MM.1S (cell line): Measurements from ENCODE around the gene ITSN2.

Experiments
- DNase-seq: peaks from one replicate; pipeline ENCODE4 v3.0.0-alpha.2; 2015
- H2AFZ ChIP-seq: fragments of 300-600 bp; sonication (generic); 2 replicates; pipeline ENCODE4 v1.6.0; 2016; ENCODE audit warnings: antibody characterized with exemption, low read length
- H3F3A ChIP-seq: fragments of 300-600 bp; sonication (generic); 2 replicates; pipeline ENCODE4 v1.6.1; 2016; ENCODE audit warnings: mild to moderate bottlenecking, antibody characterized with exemption, low read length, moderate library complexity, mixed read lengths; ENCODE audit not compliant: insufficient read depth
- H3K27ac ChIP-seq: fragments of 300-600 bp; sonication (generic); 2 replicates; pipeline ENCODE4 v1.5.1; 2016; ENCODE audit warnings: mild to moderate bottlenecking, low read length
- H3K27me3 ChIP-seq: fragments of 300-600 bp; sonication (generic); replicated peaks from 2 replicates; pipeline ENCODE4 v1.6.0; 2016; ENCODE audit warnings: low read length; ENCODE audit not compliant: insufficient read depth
- H3K36me3 ChIP-seq: fragments of 300-600 bp; sonication (generic); replicated peaks from 2 replicates; pipeline ENCODE4 v1.6.1; 2016; ENCODE audit warnings: mild to moderate bottlenecking, low read length, mixed read lengths; ENCODE audit not compliant: insufficient read depth
- H3K4me1 ChIP-seq: fragments of 300-600 bp; sonication (generic); 2 replicates; pipeline ENCODE4 v1.6.1; 2016; ENCODE audit warnings: low read length, mixed read lengths
- H3K4me2 ChIP-seq: fragments of 300-600 bp; sonication (generic); 2 replicates; pipeline ENCODE4 v1.6.0; 2016; ENCODE audit warnings: low read depth, low read length
- H3K4me3 ChIP-seq: fragments of 300-600 bp; sonication (generic); 2 replicates; pipeline ENCODE4 v1.5.1; 2016; ENCODE audit warnings: low read length, mixed read lengths
- H3K79me2 ChIP-seq: fragments of 300-600 bp; sonication (generic); 2 replicates; pipeline ENCODE4 v1.6.1; 2016; ENCODE audit warnings: mixed run types, low read length, mixed read lengths
- H3K9ac ChIP-seq: fragments of 300-600 bp; sonication (generic); 2 replicates; pipeline ENCODE4 v1.6.1; 2016; ENCODE audit warnings: low read length, mixed read lengths
- H3K9me2 ChIP-seq: fragments of 300-600 bp; sonication (generic); replicated peaks from 2 replicates; pipeline ENCODE4 v1.6.1; 2016; ENCODE audit warnings: mild to moderate bottlenecking, low read length, mixed read lengths; ENCODE audit not compliant: insufficient read depth
- H3K9me3 ChIP-seq: fragments of 300-600 bp; sonication (generic); replicated peaks from 2 replicates; pipeline ENCODE4 v1.6.1; 2016; ENCODE audit warnings: mild to moderate bottlenecking, low read length, mixed read lengths; ENCODE audit not compliant: insufficient read depth
- H4K20me1 ChIP-seq: fragments of 300-600 bp; sonication (generic); 2 replicates; pipeline ENCODE4 v1.6.1; 2016; ENCODE audit warnings: mild to moderate bottlenecking, low read length, moderate library complexity, mixed read lengths; ENCODE audit not compliant: insufficient read depth
- CTCF ChIP-seq: fragments of 300-600 bp; sonication (generic); IDR thresholded peaks from 2 replicates; pipeline ENCODE4 v1.5.1; 2016; ENCODE audit warnings: antibody characterized with exemption, low read length, mixed read lengths
- EZH2 ChIP-seq: fragments of 300-600 bp; sonication (generic); optimal IDR thresholded peaks from 2 replicates; pipeline ENCODE3; 2017; ENCODE audit warnings: low read depth, mild to moderate bottlenecking, antibody characterized with exemption, low read length, mixed read lengths
- EZH2phosphoT487 ChIP-seq: fragments of 300-600 bp; sonication (generic); IDR thresholded peaks from 2 replicates; pipeline ENCODE4 v1.6.1; 2018; ENCODE audit warnings: antibody characterized with exemption, low read length

ITSN2 gene

GRCh38 chr2:24208490-24208889 is 151.8 kb downstream of the ITSN2 start:
- H3K4me3 ChIP-seq: no peak overlapping the region
- no peak overlapping the region for H3K27ac ChIP-seq
- H2AFZ ChIP-seq: no peak overlapping the region
- no peaks in the 10 kb centered on the region for H4K20me1 ChIP-seq
- H3K9me2 ChIP-seq: no peaks in the 10 kb centered on the region
- no peaks in the 10 kb centered on the region for H3K9me3 ChIP-seq
- TF ChIP-seq EZH2phosphoT487 (no peak), EZH2 (no peak), CTCF (no peak)
- H3K9ac ChIP-seq: no peak overlapping the region
- no peak overlapping the region for H3K4me2 ChIP-seq
- H3K36me3 ChIP-seq: no peaks in the 10 kb centered on the region
- no peaks in the 10 kb centered on the region for H3F3A ChIP-seq
- H3K4me1 ChIP-seq: no peaks in the 10 kb centered on the region
- DNase-seq: no peak
- no peaks in the 10 kb centered on the region for H3K27me3 ChIP-seq
- no peaks in the 10 kb centered on the region for H3K79me2 ChIP-seq

GRCh38 chr2:24207359-24207758 is 153.0 kb downstream of the ITSN2 start:
- Histone ChIP-seq H3K4me2 (no peak overlapping the region), H3K4me3 (no peak overlapping the region), H3K27me3 (no peaks in the 10 kb centered on the region), H3K27ac (no peak overlapping the region), H2AFZ (no peak overlapping the region), H3K9ac (no peak overlapping the region), H3F3A (no peaks in the 10 kb centered on the region), H3K79me2 (no peaks in the 10 kb centered on the region), H3K9me3 (no peaks in the 10 kb centered on the region), H3K36me3 (no peaks in the 10 kb centered on the region), H3K4me1 (no peaks in the 10 kb centered on the region), H4K20me1 (no peaks in the 10 kb centered on the region), H3K9me2 (no peaks in the 10 kb centered on the region)
- TF ChIP-seq EZH2phosphoT487 (no peak), EZH2 (no peak), CTCF (no peak)
- no peak for DNase-seq

- no peak for DNase-seq
- TF ChIP-seq CTCF: no peak
- TF ChIP-seq EZH2phosphoT487: no peak
- TF ChIP-seq EZH2: no peak
- no peaks in the 10 kb centered on the region for H3F3A ChIP-seq
Measured at GRCh38 chr2:24206714-24207113, 153.6 kb downstream of the ITSN2 start.

GRCh38 chr2:24206242-24206641 is 154.1 kb downstream of the ITSN2 start:
- Histone ChIP-seq H3K36me3 (no peaks in the 10 kb centered on the region), H4K20me1 (no peaks in the 10 kb centered on the region), H2AFZ (no peak overlapping the region), H3K79me2 (no peaks in the 10 kb centered on the region), H3K4me1 (no peaks in the 10 kb centered on the region), H3K27me3 (no peaks in the 10 kb centered on the region), H3K4me2 (no peak overlapping the region), H3K27ac (no peak overlapping the region), H3K4me3 (no peak overlapping the region), H3K9me3 (no peaks in the 10 kb centered on the region), H3F3A (no peaks in the 10 kb centered on the region), H3K9ac (no peak overlapping the region), H3K9me2 (no peaks in the 10 kb centered on the region)
- no peak for TF ChIP-seq CTCF
- no peak for TF ChIP-seq EZH2phosphoT487
- TF ChIP-seq EZH2: no peak
- DNase-seq: no peak

More at GRCh38 chr2:24206714-24207113, 153.6 kb downstream of the ITSN2 start:
- Histone ChIP-seq H3K9ac (no peak overlapping the region), H3K9me2 (no peaks in the 10 kb centered on the region), H3K4me1 (no peaks in the 10 kb centered on the region), H3K4me3 (no peak overlapping the region), H3K4me2 (no peak overlapping the region), H3K9me3 (no peaks in the 10 kb centered on the region), H4K20me1 (no peaks in the 10 kb centered on the region), H3K79me2 (no peaks in the 10 kb centered on the region), H3K36me3 (no peaks in the 10 kb centered on the region), H2AFZ (no peak overlapping the region), H3K27ac (no peak overlapping the region), H3K27me3 (no peaks in the 10 kb centered on the region)
